Inflammatory macrophage treated with lipopolysaccharide for 1 hour (primary cell): Measurements from ENCODE around the gene GJC3.
A peak's percentile ranks its signal among the peaks of the same experiment; 100 is the strongest.
"Not testable (repeated sequence)": the region's sequence is repeated elsewhere in the genome, so short reads cannot be mapped to it uniquely, and the experiment has no call there.

Experiments used
- DNase-seq, 2 donors: peaks; one replicate each; pipeline ENCODE4 v3.0.0-alpha.2; 2020 to 2022

The GJC3 gene

DNA sequence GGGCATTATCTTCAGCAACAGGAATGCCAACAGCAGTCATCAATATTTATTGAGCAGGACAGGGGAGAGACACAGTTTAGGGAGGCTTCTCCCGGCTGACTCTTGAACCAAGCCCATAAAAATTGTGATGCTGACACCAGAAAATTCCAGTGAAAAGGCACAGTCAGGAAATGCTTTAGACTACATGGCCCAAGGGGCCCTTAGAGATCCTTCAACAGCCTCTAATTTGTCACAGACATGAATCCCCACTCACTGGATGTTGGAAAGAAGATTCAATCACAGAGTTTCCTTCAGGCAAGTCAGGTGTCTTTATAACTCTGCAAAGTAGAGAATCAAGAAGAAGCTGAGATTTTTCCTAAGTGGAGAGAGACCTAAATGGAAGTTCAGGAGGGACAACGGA is 1.2 kb downstream of the GJC3 start:
- no peak for DNase-seq

- no peak for DNase-seq
Observed at GRCh38 chr7:99927536-99927935, 1.9 kb downstream of the GJC3 start.

GRCh38 chr7:99926321-99926720 is 3.1 kb downstream of the GJC3 start:
- no peak for DNase-seq

DNA sequence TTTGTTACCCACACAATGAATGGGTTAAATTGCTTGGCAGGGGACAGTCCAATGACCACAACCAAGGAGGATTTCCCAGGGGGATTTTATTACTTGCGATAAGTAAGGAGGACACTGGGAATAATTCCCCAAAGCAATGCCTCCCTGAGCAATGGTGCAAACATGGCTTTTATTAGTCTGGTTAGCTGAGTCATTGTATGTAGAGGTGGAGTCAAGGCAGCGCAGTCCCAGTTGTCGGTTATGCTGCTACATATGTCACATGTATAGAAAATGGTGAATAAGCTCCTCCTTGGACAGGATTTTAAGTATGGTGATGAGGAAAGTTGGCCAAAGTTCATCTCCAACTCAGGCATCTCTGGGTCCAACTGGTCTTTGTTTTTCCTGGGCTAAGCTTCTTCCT is 6.2 kb downstream of the GJC3 start:
- peak in 1 of 2 donors; percentile 36 for DNase-seq

- no peak for DNase-seq
Observed at GRCh38 chr7:99920149-99920548, 9.3 kb downstream of the GJC3 start.

- no peak for DNase-seq
Observed at GRCh38 chr7:99919814-99920112, 9.7 kb downstream of the GJC3 start.

DNA sequence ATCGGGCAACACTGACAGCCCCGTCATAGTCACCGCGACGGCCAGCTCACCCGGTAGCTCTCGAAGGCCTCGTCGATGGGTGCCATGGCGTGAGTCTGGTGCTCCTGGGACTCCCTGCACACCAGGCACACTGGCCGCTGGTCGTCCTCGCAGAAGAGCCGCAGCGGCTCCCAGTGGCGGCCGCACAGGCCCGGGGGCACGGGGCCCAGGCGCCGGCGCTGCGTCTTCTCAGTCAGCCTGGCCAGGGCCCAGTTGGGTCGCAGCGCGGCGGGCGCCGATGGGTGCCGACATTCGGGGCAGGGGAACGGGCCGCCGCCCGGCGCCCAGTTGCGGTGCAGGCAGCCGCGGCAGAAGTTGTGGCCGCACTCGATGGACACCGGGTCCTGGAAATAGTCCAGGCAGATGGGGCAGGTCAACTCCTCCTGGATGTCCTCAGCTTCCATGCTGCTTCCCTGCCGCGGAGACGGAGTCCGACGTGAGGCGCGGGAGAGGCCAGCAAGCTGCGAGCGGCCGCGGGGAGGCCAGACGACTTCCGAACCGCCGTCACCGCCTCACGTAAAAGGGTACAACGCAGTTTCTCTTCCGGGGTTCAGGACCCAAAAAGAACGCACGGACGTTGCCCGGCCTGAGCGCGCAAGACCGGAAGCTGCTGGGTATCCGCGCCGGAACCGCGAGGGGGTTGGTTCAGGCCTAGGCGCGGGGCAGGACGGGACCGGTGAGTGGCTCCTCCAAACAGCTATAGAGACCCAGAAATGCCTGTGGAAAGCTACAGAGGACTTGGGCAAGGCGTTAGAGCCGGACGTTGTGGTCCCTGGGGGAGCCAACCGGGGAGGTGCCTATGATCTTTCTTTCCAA is 10.2 kb downstream of the GJC3 start, which contains the start of gene TRIM4:
Gene TRIM4 (minus strand): TSS at position 572 of the 855 bp plus-strand sequence. CDS start 129 bp downstream, at position 443.
- DNase-seq, result peak; percentile 91 to 92

- no peak for DNase-seq
Observed at GRCh38 chr7:99910976-99911375, 18.4 kb downstream of the GJC3 start.

DNA sequence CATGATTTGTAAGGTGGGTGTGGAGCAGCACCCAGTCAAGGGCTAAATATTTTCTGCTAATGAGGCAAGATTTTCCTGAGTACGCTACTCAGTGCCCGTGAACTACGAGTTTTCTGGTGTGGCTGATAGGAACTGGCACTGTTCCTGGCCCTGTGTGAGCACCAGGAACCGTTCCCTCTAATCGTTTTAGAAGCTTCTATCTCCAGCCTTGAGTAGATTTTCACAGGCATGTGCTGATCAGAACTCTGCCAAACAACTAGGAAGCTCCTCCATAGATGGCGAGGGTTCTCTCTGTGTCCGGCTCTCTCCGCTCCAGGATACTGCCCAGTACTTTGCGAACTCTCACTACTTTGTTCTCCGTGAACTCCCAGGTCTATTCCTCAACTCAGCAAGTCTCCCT is 27.8 kb downstream of the GJC3 start:
- no peak for DNase-seq

DNA sequence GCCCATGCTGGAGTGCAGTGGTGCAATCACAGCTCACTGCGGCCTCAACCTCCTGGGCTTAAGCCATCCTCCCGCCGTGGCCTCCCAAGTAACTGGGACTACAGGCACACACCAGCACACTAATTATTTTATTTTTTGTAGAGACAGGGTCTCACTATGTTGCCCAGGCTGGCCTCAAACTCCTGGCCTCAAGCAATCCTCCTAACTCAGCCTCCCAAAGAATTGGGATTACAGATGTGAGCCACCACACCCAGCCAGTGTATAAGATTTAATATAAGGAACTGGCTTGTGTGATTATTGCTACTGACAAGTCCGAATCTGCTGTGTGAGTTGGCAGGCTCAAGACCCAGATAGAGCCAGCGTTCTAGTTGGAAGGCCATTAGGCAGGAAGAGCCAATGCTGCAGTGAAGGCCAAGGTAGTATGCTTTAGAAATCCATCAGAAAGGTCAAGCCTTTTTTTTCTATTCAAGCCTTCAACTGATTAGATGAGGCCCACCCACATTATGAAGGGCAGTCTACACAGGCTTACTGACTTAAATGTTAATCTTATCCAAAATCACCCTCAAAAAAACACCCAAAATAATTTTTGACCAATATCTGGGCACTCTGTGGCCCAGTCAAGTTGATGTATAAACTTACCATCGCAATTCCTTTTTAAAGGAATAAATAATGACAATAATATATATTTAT is 29.4 kb downstream of the GJC3 start:
- no peak for DNase-seq

DNA sequence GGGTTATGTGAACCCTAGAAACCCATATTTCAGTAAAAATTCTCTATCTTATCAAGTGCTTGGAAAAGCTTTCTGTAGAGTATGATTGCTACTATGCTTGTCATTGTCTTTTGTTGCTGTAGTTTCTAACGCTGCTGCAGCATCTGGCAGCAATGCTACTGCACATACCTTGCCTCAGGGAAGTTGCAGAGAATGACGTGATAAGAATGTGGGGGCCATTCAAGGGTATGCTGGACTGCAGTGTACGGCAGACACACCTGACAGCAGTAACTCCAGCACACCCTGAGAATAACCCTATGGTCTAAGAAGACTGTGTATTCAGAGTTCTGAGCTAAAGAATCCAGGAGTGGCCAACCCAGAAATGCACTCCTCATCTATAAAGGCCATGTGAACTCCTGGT is 30.6 kb downstream of the GJC3 start:
- DNase-seq, result no peak

DNA sequence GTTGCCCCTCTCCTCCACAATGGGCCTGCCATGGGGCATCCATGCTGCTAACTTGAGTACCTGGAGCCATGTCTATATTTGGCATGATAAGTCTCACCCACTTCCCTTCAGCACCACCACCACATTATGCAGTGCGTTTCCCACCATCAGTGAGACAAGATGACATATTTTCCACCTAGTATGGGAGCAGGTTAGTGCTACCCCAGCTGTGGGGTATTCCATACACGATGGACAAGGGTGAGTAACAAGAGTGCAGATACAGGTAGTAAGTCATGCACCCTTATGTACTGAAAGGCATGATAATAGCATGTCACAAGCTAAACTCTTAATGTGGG is 31.4 kb downstream of the GJC3 start:
- DNase-seq, result no peak

GRCh38 chr7:99897322-99898022 is 31.9 kb downstream of the GJC3 start:
- DNase-seq, result no peak

- no peak for DNase-seq
Observed at GRCh38 chr7:99894738-99895137, 34.7 kb downstream of the GJC3 start.

DNA sequence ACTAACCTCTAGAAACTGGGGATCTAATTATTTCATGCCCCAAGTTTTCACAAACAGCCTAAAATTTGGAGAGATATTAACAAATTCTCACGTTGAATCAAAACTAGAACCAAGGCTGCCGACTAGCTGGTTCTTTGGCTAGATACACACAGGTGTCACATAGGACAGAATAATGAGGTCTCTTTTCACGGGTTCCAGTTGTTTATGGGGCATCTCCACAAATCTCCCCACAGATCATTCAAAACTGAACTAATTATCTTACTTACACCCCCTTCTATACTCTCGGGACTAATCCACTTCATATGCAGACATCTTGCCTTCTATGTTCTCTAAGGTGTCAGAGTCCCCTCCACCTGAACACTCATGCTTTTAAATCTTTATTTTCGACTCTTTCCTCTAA is 36.1 kb downstream of the GJC3 start:
- no peak for DNase-seq

GRCh38 chr7:99890348-99890747 is 39.1 kb downstream of the GJC3 start:
- not testable (repeated sequence) for DNase-seq

DNA sequence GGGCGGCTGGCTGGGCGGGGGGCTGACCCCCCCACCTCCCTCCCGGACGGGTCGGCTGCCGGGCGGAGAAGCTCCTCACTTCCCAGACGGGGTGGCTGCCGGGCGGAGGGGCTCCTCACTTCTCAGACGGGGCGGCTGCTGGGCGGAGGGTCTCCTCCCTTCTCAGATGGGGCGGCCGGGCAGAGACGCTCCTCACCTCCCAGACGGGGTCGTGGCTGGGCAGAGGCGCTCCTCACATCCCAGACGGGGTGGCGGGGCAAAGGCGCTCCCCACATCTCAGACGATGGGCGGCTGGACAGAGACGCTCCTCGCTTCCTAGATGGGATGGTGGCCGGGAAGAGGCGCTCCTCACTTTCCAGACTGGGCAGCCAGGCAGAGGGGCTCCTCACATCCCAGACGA is 41.1 kb downstream of the GJC3 start:
- DNase-seq, result not testable (repeated sequence)

DNA sequence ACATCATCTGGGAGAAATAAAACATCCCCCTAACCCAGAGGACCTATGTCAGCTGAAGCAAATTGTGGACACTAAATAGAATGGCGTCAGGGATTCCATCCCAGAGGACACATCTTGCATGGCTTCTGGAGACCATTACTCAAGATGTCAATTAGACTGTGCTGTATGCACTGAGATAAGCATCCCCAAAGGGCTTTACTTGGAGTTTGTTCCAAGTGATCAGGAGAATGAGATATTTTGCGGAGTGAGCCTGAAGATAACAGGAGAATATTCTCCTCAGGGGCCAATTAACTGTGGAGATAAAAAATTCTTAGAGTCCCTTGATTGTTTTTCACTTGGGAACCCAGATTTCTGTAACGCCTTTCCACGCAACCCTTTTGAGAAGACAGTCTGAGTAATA is 48.0 kb downstream of the GJC3 start:
- no peak for DNase-seq

- DNase-seq, result no peak
Observed at GRCh38 chr7:99876933-99877332, 52.5 kb downstream of the GJC3 start, which contains the start of gene OR2AE1. TSS of gene OR2AE1 (minus strand) at chr7:99877033. CDS start at chr7:99877033, 0 bp downstream.

GRCh38 chr7:99876491-99876890 is 52.9 kb downstream of the GJC3 start:
- no peak for DNase-seq
